PC-9 (cell line): Measurements from ENCODE around the gene HS3ST2. TPM values are rescaled to one million over a fixed set of nuclear protein-coding genes. Genes with fewer than 3 reads are reported as not detected.
"Not testable (repeated sequence)": the region's sequence is repeated elsewhere in the genome, so short reads cannot be mapped to it uniquely, and the experiment has no call there.

Experiments
- BruUV-seq: library from RNA; stranded (reverse); fragments of 400-500 nt; replicated peaks from 2 replicates; lab custom pipeline; 2021; lab: Mats Ljungman, UMichigan
- CTCF ChIA-PET: fragments of 300-600 bp; sonication (Branson Sonifier 250); formaldehyde crosslinking; loops from one replicate; lab custom pipeline; 2022; ENCODE audit warnings: antibody characterized with exemption; lab: Charles Lee
- POLR2A ChIA-PET: fragments of 300-600 bp; sonication (Branson Sonifier 250); formaldehyde crosslinking; loops from one replicate; lab custom pipeline; 2022; ENCODE audit warnings: antibody characterized with exemption; ENCODE audit not compliant: unreplicated experiment; lab: Charles Lee
- DNase-seq, 2 experiments: peaks; one replicate each; pipeline versions ENCODE4 v3.0.0 to v3.0.0-alpha.2; 2015 to 2022; ENCODE audit warnings: mixed read lengths in 1 of 2
- H2AFZ ChIP-seq: fragments of 200-600 bp; sonication (generic); 2 replicates; pipeline ENCODE4 v1.8.1; 2017; ENCODE audit warnings: antibody characterized with exemption
- H3F3A ChIP-seq: fragments of 200-600 bp; sonication (generic); 2 replicates; pipeline ENCODE4 v1.8.1; 2017; ENCODE audit warnings: antibody characterized with exemption, mild to moderate bottlenecking, low read depth; ENCODE audit not compliant: insufficient read depth
- H3K27ac ChIP-seq: fragments of 200-600 bp; sonication (generic); 2 replicates; pipeline ENCODE4 v1.6.1; 2016; ENCODE audit warnings: mixed run types
- H3K27me3 ChIP-seq: fragments of 200-600 bp; sonication (generic); 2 replicates; pipeline ENCODE4 v1.6.1; 2016; ENCODE audit warnings: low read depth, mixed run types; ENCODE audit not compliant: insufficient read depth
- H3K36me3 ChIP-seq: fragments of 200-600 bp; sonication (generic); 2 replicates; pipeline ENCODE4 v1.6.1; 2016; ENCODE audit warnings: low read depth, mixed run types
- H3K4me1 ChIP-seq: fragments of 200-600 bp; sonication (generic); replicated peaks from 2 replicates; pipeline ENCODE4 v1.6.1; 2016; ENCODE audit warnings: mixed run types; ENCODE audit not compliant: insufficient read depth
- H3K4me2 ChIP-seq: fragments of 200-600 bp; sonication (generic); 2 replicates; pipeline ENCODE4 v1.6.1; 2017; ENCODE audit warnings: mixed run types
- H3K4me3 ChIP-seq: fragments of 200-600 bp; sonication (generic); 2 replicates; pipeline ENCODE4 v1.6.1; 2016; ENCODE audit warnings: mixed run types
- H3K79me2 ChIP-seq: fragments of 200-600 bp; sonication (generic); 2 replicates; pipeline ENCODE4 v1.6.1; 2017; ENCODE audit warnings: low read depth, mixed run types
- H3K9me2 ChIP-seq: fragments of 200-600 bp; sonication (generic); 2 replicates; pipeline ENCODE4 v1.8.1; 2017; ENCODE audit warnings: mild to moderate bottlenecking; ENCODE audit not compliant: insufficient read depth
- H3K9me3 ChIP-seq: fragments of 200-600 bp; sonication (generic); 2 replicates; pipeline ENCODE4 v1.8.1; 2016; ENCODE audit warnings: low read depth; ENCODE audit not compliant: insufficient read depth
- H4K20me1 ChIP-seq: fragments of 200-600 bp; sonication (generic); 2 replicates; pipeline ENCODE4 v1.8.1; 2017; ENCODE audit not compliant: insufficient read depth
- CTCF ChIP-seq: fragments of 200-600 bp; sonication (generic); conservative IDR thresholded peaks from 2 replicates; pipeline ENCODE4 v1.6.1; 2017; ENCODE audit warnings: mixed run types, antibody characterized with exemption, mild to moderate bottlenecking, moderate library complexity
- EZH2 ChIP-seq: fragments of 200-600 bp; sonication (generic); IDR thresholded peaks from 2 replicates; pipeline ENCODE4 v1.8.0; 2017; ENCODE audit warnings: antibody characterized with exemption, low read depth
- intact Hi-C: fragments of 100-400 bp; cut with micrococcal nuclease; formaldehyde crosslinking; loops from one replicate; pipeline ENCODE4 v1.10.0; 2022; ENCODE audit not compliant: unreplicated experiment
- total RNA-seq: library from RNA; stranded (reverse); gene quantifications from 2 replicates; pipeline ENCODE4 v1.2.3, GENCODE V29; 2021

Gene HS3ST2
- total RNA-seq, 1 experiment from 2014 or later, result 1.1 TPM

DNA sequence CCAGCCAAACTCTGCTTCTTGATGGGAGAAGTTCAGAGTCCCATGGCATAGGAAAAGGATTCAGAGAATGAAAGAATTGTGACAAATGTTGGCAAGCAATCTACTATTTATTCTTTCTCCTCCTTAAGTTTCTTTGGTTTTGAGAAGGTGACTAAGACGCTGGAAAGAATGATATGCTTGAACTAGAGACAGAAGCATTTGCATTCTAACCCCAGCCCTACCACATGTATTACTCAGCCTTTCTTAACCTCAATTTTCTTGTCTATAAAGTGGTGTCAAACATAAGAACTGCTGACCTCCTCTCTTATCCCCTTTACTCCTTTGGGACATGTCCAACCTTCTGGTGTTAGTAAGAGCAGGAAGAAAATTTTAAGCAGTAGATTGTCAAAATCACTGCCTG is 124.7 kb downstream of the HS3ST2 start:
- Histone ChIP-seq H3K79me2 (no peaks in the 10 kb centered on the region), H3K27ac (no peak overlapping the region), H3F3A (no peaks in the 10 kb centered on the region), H3K4me3 (no peak overlapping the region), H3K36me3 (no peaks in the 10 kb centered on the region), H3K4me2 (no peak overlapping the region), H3K9me2 (no peaks in the 10 kb centered on the region; the same call in 1 of the 2 replicates), H4K20me1 (no peaks in the 10 kb centered on the region), H2AFZ (no peak overlapping the region), H3K27me3 (peaks cover 33% of the 10 kb centered on the region), H3K4me1 (no peaks in the 10 kb centered on the region), H3K9me3 (no peaks in the 10 kb centered on the region)
- no TSS peak for BruUV-seq
- CTCF ChIA-PET, result no interaction called here
- no peak for TF ChIP-seq CTCF
- TF ChIP-seq EZH2, result no peak
- POLR2A ChIA-PET, result no interaction called here
- intact Hi-C loops, result no loop called here
- no peak for DNase-seq

- H3K36me3 ChIP-seq, H3K9me2 ChIP-seq, H3K27ac ChIP-seq, H3K4me3 ChIP-seq, BruUV-seq, CTCF ChIA-PET, H4K20me1 ChIP-seq, H3K4me2 ChIP-seq, POLR2A ChIA-PET, H3K79me2 ChIP-seq, H3K4me1 ChIP-seq, H2AFZ ChIP-seq, DNase-seq, intact Hi-C loops, H3K9me3 ChIP-seq, H3F3A ChIP-seq: not testable (repeated sequence)
- H3K27me3 ChIP-seq, result peaks cover 32% of the 10 kb centered on the region
These were observed 125.9 kb downstream of the HS3ST2 start for GRCh38 chr16:22939744-22940363.

DNA sequence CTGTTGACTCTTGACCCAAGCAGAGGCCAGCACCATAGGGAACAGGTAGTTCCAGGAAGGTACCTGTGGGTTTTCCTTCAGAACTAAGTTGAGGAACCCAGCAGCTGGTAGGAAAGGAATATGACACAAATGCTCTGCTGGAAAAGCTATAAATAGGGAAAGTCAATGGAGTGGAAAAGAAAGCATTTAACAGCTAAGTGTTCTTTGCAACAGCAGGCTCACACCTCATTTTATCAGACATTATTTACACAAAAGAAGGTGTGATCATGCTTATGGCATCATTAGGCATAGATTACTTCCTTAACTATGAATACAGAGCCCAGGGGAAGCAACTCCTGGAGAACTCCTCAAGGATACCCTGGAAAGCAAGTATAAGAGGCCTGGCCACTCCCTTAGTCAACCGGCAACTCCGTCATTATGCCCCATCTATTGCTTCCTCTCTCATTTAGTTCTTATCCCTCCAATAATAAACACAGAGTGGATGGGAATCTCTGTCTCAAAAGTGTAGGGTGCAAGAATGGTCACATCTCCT is 128.1 kb downstream of the HS3ST2 start:
- Histone ChIP-seq H4K20me1 (no peaks in the 10 kb centered on the region), H3K4me2 (no peak overlapping the region), H2AFZ (no peak overlapping the region), H3K27ac (no peak overlapping the region), H3K4me1 (no peaks in the 10 kb centered on the region), H3K4me3 (no peak overlapping the region), H3K27me3 (peaks cover 34% of the 10 kb centered on the region), H3K79me2 (no peaks in the 10 kb centered on the region), H3K36me3 (no peaks in the 10 kb centered on the region), H3K9me2 (no peaks in the 10 kb centered on the region; the same call in 1 of the 2 replicates), H3K9me3 (no peaks in the 10 kb centered on the region), H3F3A (no peaks in the 10 kb centered on the region)
- DNase-seq, result no peak
- no TSS peak for BruUV-seq
- no peak for TF ChIP-seq EZH2
- TF ChIP-seq CTCF, result no peak
- POLR2A ChIA-PET, result no interaction called here
- CTCF ChIA-PET, result no interaction called here
- intact Hi-C loops, result no loop called here

GRCh38 chr16:22942811-22943210 is 128.8 kb downstream of the HS3ST2 start:
- Histone ChIP-seq H3K9me2 (no peaks in the 10 kb centered on the region; the same call in 1 of the 2 replicates), H2AFZ (no peak overlapping the region), H3K9me3 (no peaks in the 10 kb centered on the region), H3K27me3 (peaks cover 34% of the 10 kb centered on the region), H3F3A (no peaks in the 10 kb centered on the region), H3K4me3 (no peak overlapping the region), H3K4me1 (no peaks in the 10 kb centered on the region), H3K4me2 (no peak overlapping the region), H3K36me3 (no peaks in the 10 kb centered on the region), H3K27ac (no peak overlapping the region), H3K79me2 (no peaks in the 10 kb centered on the region), H4K20me1 (no peaks in the 10 kb centered on the region)
- TF ChIP-seq CTCF, result no peak
- intact Hi-C loops, result no loop called here
- no peak for DNase-seq
- CTCF ChIA-PET, result no interaction called here
- POLR2A ChIA-PET, result no interaction called here
- no TSS peak for BruUV-seq
